ENCODE data around the gene SPHK1.

GRCh38 chr17:76354747-76355310, 29.6 kb upstream of the SPHK1 start:
- no peak for TF ChIP-seq EP300 (IDR thresholded peaks at IDR 0.05; ENCODE audit: borderline replicate concordance in 1 of 2, low read depth in 1 of 2, low read length in 1 of 2)
- TF ChIP-seq CTCF (IDR thresholded peaks at IDR 0.05) = no peak
- TF ChIP-seq RFX5 (IDR thresholded peaks at IDR 0.05; ENCODE audit: low read length) = no peak
- TF ChIP-seq TAF1 (IDR thresholded peaks at IDR 0.05; ENCODE audit: borderline replicate concordance, low read depth, low read length) = no peak
- no peak for TF ChIP-seq TEAD4 (IDR thresholded peaks at IDR 0.05; ENCODE audit: borderline replicate concordance, insufficient read depth)
- TF ChIP-seq, protein P1, sequence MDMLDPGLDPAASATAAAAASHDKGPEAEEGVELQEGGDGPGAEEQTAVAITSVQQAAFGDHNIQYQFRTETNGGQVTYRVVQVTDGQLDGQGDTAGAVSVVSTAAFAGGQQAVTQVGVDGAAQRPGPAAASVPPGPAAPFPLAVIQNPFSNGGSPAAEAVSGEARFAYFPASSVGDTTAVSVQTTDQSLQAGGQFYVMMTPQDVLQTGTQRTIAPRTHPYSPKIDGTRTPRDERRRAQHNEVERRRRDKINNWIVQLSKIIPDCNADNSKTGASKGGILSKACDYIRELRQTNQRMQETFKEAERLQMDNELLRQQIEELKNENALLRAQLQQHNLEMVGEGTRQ (IDR thresholded peaks at IDR 0.05; ENCODE audit: borderline replicate concordance, low read depth, low read length) = no peak
- TF ChIP-seq, protein P2, sequence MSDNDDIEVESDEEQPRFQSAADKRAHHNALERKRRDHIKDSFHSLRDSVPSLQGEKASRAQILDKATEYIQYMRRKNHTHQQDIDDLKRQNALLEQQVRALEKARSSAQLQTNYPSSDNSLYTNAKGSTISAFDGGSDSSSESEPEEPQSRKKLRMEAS (IDR thresholded peaks at IDR 0.05; ENCODE audit: low read depth) = no peak
- TF ChIP-seq SMC3 (IDR thresholded peaks at IDR 0.05; ENCODE audit: low read depth, low read length) = no peak
